ENCODE data around the gene SEPTIN10. TPM values are rescaled to one million over a fixed set of nuclear protein-coding genes. Genes with fewer than 3 reads are reported as not detected.

Gene SEPTIN10
- total and polyA plus RNA-seq, 2 of the 8 experiments (the other 6 are each of a cell fraction or from before 2014, with no cell fraction given) = 23.7 to 101 TPM

GRCh38 chr2:109604597-109604996, 9.2 kb downstream of the SEPTIN10 start:
- H3K36me3 ChIP-seq (ENCODE audit: control insufficient read depth in 2 of 4, insufficient read depth in 4 of 4, low read length in 3 of 4) = no peaks in the 10 kb centered on the region
- peaks cover 2 to 8% (median 5%) of the 10 kb centered on the region in 4 experiments; a peak in 3 of 7 replicates for H3K4me1 ChIP-seq (replicated peaks in 1 of 4; ENCODE audit: control insufficient read depth in 3 of 4, insufficient read depth in 4 of 4, low read length in 3 of 4)
- no peaks in the 10 kb centered on the region for H3K9me3 ChIP-seq (ENCODE audit: insufficient read depth in 2 of 2, low read depth in 1 of 2, low read length in 1 of 2)
- no peak overlapping the region for H2BK20ac ChIP-seq (ENCODE audit: low read length)
- H3K4ac ChIP-seq (replicated peaks; ENCODE audit: insufficient read length, low read depth, low read length) = no peak overlapping the region
- peaks cover 4 to 86% of the 10 kb centered on the region in 2 experiments; a peak in 3 of 4 replicates for H3K79me2 ChIP-seq (ENCODE audit: control insufficient read depth in 1 of 2, insufficient read depth in 2 of 2, low read length in 2 of 2)
- H4K20me1 ChIP-seq (replicated peaks in 1 of 2; ENCODE audit: control insufficient read depth in 1 of 2, insufficient read depth in 2 of 2, low read length in 2 of 2) = peaks cover 3 to 12% of the 10 kb centered on the region in 2 experiments
- H3K4me3 ChIP-seq (ENCODE audit: extremely low read depth in 1 of 4, insufficient read depth in 2 of 4, low read depth in 3 of 4, low read length in 4 of 4) = no peak overlapping the region
- no peak overlapping the region for H2BK120ac ChIP-seq (replicated peaks; ENCODE audit: low read depth, low read length)
- peaks cover 8% of the 10 kb centered on the region for H3K79me1 ChIP-seq (ENCODE audit: low read depth, low read length)
- H4K91ac ChIP-seq (replicated peaks; ENCODE audit: insufficient read length, low read length) = no peak overlapping the region
- H3K23me2 ChIP-seq (ENCODE audit: low read depth, low read length) = no peaks in the 10 kb centered on the region
- H3K14ac ChIP-seq (ENCODE audit: insufficient read length) = no peak overlapping the region
- no peaks in the 10 kb centered on the region for H3K27me3 ChIP-seq (replicated peaks in 1 of 4; ENCODE audit: control insufficient read depth in 3 of 4, extremely low read depth in 1 of 4, insufficient read depth in 3 of 4, low read length in 3 of 4)
- H3K27ac ChIP-seq (ENCODE audit: low read depth, low read length) = no peak overlapping the region
- no peak overlapping the region for H3K9ac ChIP-seq (replicated peaks in 1 of 4; ENCODE audit: extremely low read depth in 1 of 4, low read depth in 3 of 4, low read length in 3 of 4)
- no peak overlapping the region for H3K4me2 ChIP-seq (ENCODE audit: insufficient read depth in 1 of 2, low read depth in 2 of 2, low read length in 2 of 2)
- H3K18ac ChIP-seq (ENCODE audit: extremely low read depth, low read length) = no peak overlapping the region
- TF ChIP-seq EGR1 (IDR thresholded peaks at IDR 0.05; ENCODE audit: borderline replicate concordance, low read depth, low read length) (no peak), SP2 (IDR thresholded peaks at IDR 0.05; ENCODE audit: low read length) (no peak), CHD1 (IDR thresholded peaks at IDR 0.05; ENCODE audit: low read depth, low read length) (no peak), HDAC2 (IDR thresholded peaks at IDR 0.05; ENCODE audit: borderline replicate concordance in 1 of 2, low read depth in 2 of 2, low read length in 2 of 2) (no peak), PHF8 (conservative IDR thresholded peaks at IDR 0.05; ENCODE audit: low read depth, low read length) (no peak), SP1 (IDR thresholded peaks at IDR 0.05; ENCODE audit: low read depth, low read length) (no peak), TAF1 (IDR thresholded peaks at IDR 0.05; ENCODE audit: low read depth, low read length) (no peak), RFX5 (IDR thresholded peaks at IDR 0.05; ENCODE audit: borderline replicate concordance, low read depth, low read length) (no peak), BCL11A (IDR thresholded peaks at IDR 0.05; ENCODE audit: low read depth in 2 of 2, low read length in 2 of 2) (no peak)
- TF ChIP-seq, protein P1, sequence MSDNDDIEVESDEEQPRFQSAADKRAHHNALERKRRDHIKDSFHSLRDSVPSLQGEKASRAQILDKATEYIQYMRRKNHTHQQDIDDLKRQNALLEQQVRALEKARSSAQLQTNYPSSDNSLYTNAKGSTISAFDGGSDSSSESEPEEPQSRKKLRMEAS (IDR thresholded peaks at IDR 0.05) = no peak
- H2AFZ ChIP-seq (ENCODE audit: low read length) = no peak overlapping the region
- WGBS, 2 experiments (ENCODE audit: extremely low coverage in 1 of 2, insufficient coverage in 1 of 2, insufficient read length in 1 of 2, insufficient replicate concordance in 2 of 2, low coverage in 1 of 2, low lambda C conversion rate in 2 of 2, missing lambda C conversion rate in 1 of 2) = 92% methylated on average over 5 of the region's 5 CpGs; no CpG with 5 or more reads in 1 of the 2 experiments
- CTCF ChIA-PET (ENCODE audit: partially characterized antibody) = interaction anchor here (2.0 kb wide), 1 partner anchor 58 kb away, joined by 10 read pairs; no protein-coding TSS in a partner anchor
- H2BK5ac ChIP-seq (ENCODE audit: low read depth, low read length) = no peak overlapping the region
- no peak overlapping the region for H3K56ac ChIP-seq (replicated peaks; ENCODE audit: insufficient read length, low read depth, low read length)
- POLR2A ChIA-PET (ENCODE audit: partially characterized antibody) = interaction anchor here (1.2 to 2.0 kb wide), 2 partner anchors 8 to 10 kb away, joined by 4 to 11 read pairs; partner anchors contain the start of genes SEPTIN10 and SOWAHC
- H2AK5ac ChIP-seq (ENCODE audit: low read depth, low read length) = no peak overlapping the region
- H4K5ac ChIP-seq (ENCODE audit: insufficient read length, low read depth, low read length) = no peak overlapping the region
- H4K8ac ChIP-seq (ENCODE audit: extremely low read depth, insufficient read depth, low read length) = no peak overlapping the region
- H3K23ac ChIP-seq (ENCODE audit: insufficient read length) = no peak overlapping the region
- FAIRE-seq = no peak
- DNase-seq (ENCODE audit: low read depth in 1 of 2, low spot score in 2 of 2) = no peak
- no peak overlapping the region for H2BK15ac ChIP-seq (ENCODE audit: low read length)
- H2BK12ac ChIP-seq (ENCODE audit: low read depth, low read length) = no peak overlapping the region

All from H1 (cell line).